SK-N-SH treated with all-trans-retinoic acid at 6 μM for 48 hours (cell line): ENCODE results near the gene TIAM1.

Experiments
- ATAC-seq: fragments of 200-7000 bp; cut with Tn5 transposase; 3 replicates; pipeline ENCODE4 v1.9.1; 2020; ENCODE audit warnings: mild to moderate bottlenecking, moderate library complexity
- ARNTL ChIP-seq: fragments of 450-650 bp; formaldehyde crosslinking; IDR thresholded peaks from 2 replicates; pipeline ENCODE4 v1.5.0; 2020; ENCODE audit warnings: low read depth, mild to moderate bottlenecking, moderate library complexity, borderline replicate concordance
- BACH2 ChIP-seq: fragments of 250-450 bp; sonication (Bioruptor Pico); IDR thresholded peaks from 2 replicates; pipeline ENCODE4 v1.9.0; 2021; ENCODE audit warnings: mild to moderate bottlenecking, borderline replicate concordance
- CREB5 ChIP-seq: fragments of 250-450 bp; sonication (Bioruptor Pico); IDR thresholded peaks from 2 replicates; pipeline ENCODE4 v1.5.1; 2020; ENCODE audit warnings: low read depth, mild to moderate bottlenecking, moderate library complexity
- CSDC2 ChIP-seq: fragments of 250-450 bp; sonication (Bioruptor Pico); IDR thresholded peaks from 2 replicates; pipeline ENCODE4 v1.5.0; 2020; ENCODE audit warnings: mild to moderate bottlenecking, moderate library complexity
- CSRNP3 ChIP-seq: fragments of 250-450 bp; sonication (Bioruptor Pico); IDR thresholded peaks from 2 replicates; pipeline ENCODE4 v1.5.1; 2021; ENCODE audit warnings: mild to moderate bottlenecking, moderate library complexity
- ESRRG ChIP-seq: fragments of 250-450 bp; sonication (Bioruptor Pico); IDR thresholded peaks from 2 replicates; pipeline ENCODE4 v1.6.1; 2021; ENCODE audit warnings: mild to moderate bottlenecking
- GLIS3 ChIP-seq: fragments of 250-450 bp; sonication (Bioruptor Pico); IDR thresholded peaks from 2 replicates; pipeline ENCODE4 v1.5.0; 2020; ENCODE audit warnings: mild to moderate bottlenecking, moderate library complexity
- ISL1 ChIP-seq: fragments of 250-450 bp; sonication (Bioruptor Pico); IDR thresholded peaks from 2 replicates; pipeline ENCODE4 v2.1.2; 2022; ENCODE audit warnings: mild to moderate bottlenecking, moderate library complexity
- OSR1 ChIP-seq: fragments of 250-450 bp; sonication (Bioruptor Pico); IDR thresholded peaks from 2 replicates; pipeline ENCODE4 v1.8.0; 2022; ENCODE audit warnings: moderate library complexity, mild to moderate bottlenecking, inconsistent platforms
- PATZ1 ChIP-seq: fragments of 250-450 bp; sonication (Bioruptor Pico); IDR thresholded peaks from 2 replicates; pipeline ENCODE4 v1.8.0; 2020; ENCODE audit warnings: mild to moderate bottlenecking, moderate library complexity, borderline replicate concordance
- PPARA ChIP-seq: fragments of 250-450 bp; sonication (Bioruptor Pico); IDR thresholded peaks from 2 replicates; pipeline ENCODE4 v1.5.0; 2020; ENCODE audit warnings: mild to moderate bottlenecking, borderline replicate concordance
- RARB ChIP-seq: fragments of 250-450 bp; sonication (Bioruptor Pico); IDR thresholded peaks from 2 replicates; pipeline ENCODE4 v1.8.0; 2021; ENCODE audit warnings: mild to moderate bottlenecking, moderate library complexity
- TCF4 ChIP-seq: fragments of 250-450 bp; sonication (Bioruptor Pico); IDR thresholded peaks from 2 replicates; pipeline ENCODE4 v1.8.0; 2021; ENCODE audit warnings: mild to moderate bottlenecking, moderate library complexity, borderline replicate concordance
- TOX ChIP-seq: fragments of 250-450 bp; sonication (Bioruptor Pico); IDR thresholded peaks from 2 replicates; pipeline ENCODE4 v1.8.0; 2021; ENCODE audit warnings: mild to moderate bottlenecking, moderate library complexity, borderline replicate concordance
- TSHZ2 ChIP-seq: fragments of 250-450 bp; sonication (Bioruptor Pico); IDR thresholded peaks from 2 replicates; pipeline ENCODE4 v1.5.0; 2020; ENCODE audit warnings: mild to moderate bottlenecking, moderate library complexity
- ZFP3 ChIP-seq: fragments of 250-450 bp; sonication (Bioruptor Pico); IDR thresholded peaks from 2 replicates; pipeline ENCODE4 v1.5.0; 2020; ENCODE audit warnings: mild to moderate bottlenecking, moderate library complexity
- ZFP30 ChIP-seq: fragments of 450-650 bp; formaldehyde crosslinking; IDR thresholded peaks from 2 replicates; pipeline ENCODE4 v1.5.0; 2022; ENCODE audit warnings: mild to moderate bottlenecking, moderate library complexity
- ZNF565 ChIP-seq: fragments of 450-650 bp; formaldehyde crosslinking; conservative IDR thresholded peaks from 2 replicates; pipeline ENCODE4 v1.5.0; 2020; ENCODE audit warnings: low read depth, mild to moderate bottlenecking, moderate library complexity
- ZNF70 ChIP-seq: fragments of 450-650 bp; formaldehyde crosslinking; IDR thresholded peaks from 2 replicates; pipeline ENCODE4 v1.5.0; 2020; ENCODE audit warnings: mild to moderate bottlenecking, moderate library complexity

Gene TIAM1

GRCh38 chr21:31346256-31346821 lies 2.3 kb upstream of the TIAM1 start:
- TF ChIP-seq RARB (no peak), ESRRG (CRISPR knock-in tag) (no peak), TCF4 (CRISPR knock-in tag) (no peak), ZFP30 (no peak), CREB5 (CRISPR knock-in tag) (no peak), CSRNP3 (CRISPR knock-in tag) (no peak), TSHZ2 (CRISPR knock-in tag) (no peak), GLIS3 (CRISPR knock-in tag) (no peak), PATZ1 (CRISPR knock-in tag) (no peak)
- no peak for ATAC-seq

- TF ChIP-seq PATZ1 (CRISPR knock-in tag): no peak
- TF ChIP-seq ISL1: no peak
- TF ChIP-seq ZFP30: no peak
- TF ChIP-seq ZNF70 (CRISPR knock-in tag): no peak
- no peak for TF ChIP-seq CSRNP3 (CRISPR knock-in tag)
- no peak for TF ChIP-seq CSDC2 (CRISPR knock-in tag)
- no peak for ATAC-seq
Observed at GRCh38 chr21:31345136-31345535, 1.1 kb upstream of the TIAM1 start.

- ATAC-seq: no peak
- no peak for TF ChIP-seq OSR1
- no peak for TF ChIP-seq CSRNP3 (CRISPR knock-in tag)
- no peak for TF ChIP-seq ZFP3
- no peak for TF ChIP-seq ISL1
- no peak for TF ChIP-seq ESRRG (CRISPR knock-in tag)
- no peak for TF ChIP-seq CREB5 (CRISPR knock-in tag)
- no peak for TF ChIP-seq ZNF565 (CRISPR knock-in tag)
- TF ChIP-seq PPARA: no peak
- no peak for TF ChIP-seq ARNTL (CRISPR knock-in tag)
- TF ChIP-seq TOX (CRISPR knock-in tag): no peak
- no peak for TF ChIP-seq CSDC2 (CRISPR knock-in tag)
- no peak for TF ChIP-seq BACH2 (CRISPR knock-in tag)
- TF ChIP-seq, all 23 proteins: peak for 0
Observed at GRCh38 chr21:31343030-31343510, 991 bp downstream of the TIAM1 start.
